Aorta (tissue), 5 donors: Measurements from ENCODE around the gene MORC1. TPM values are rescaled to one million over a fixed set of nuclear protein-coding genes. Genes with fewer than 3 reads are reported as not detected.

Source experiments
- ATAC-seq: fragments of 200-7000 bp; cut with Tn5 transposase; one replicate; pipeline ENCODE4 v1.9.1; 2022; ENCODE audit warnings: moderate library complexity; ENCODE audit not compliant: low FRiP score
- DNase-seq, 2 donors: peaks; one replicate each; pipeline ENCODE4 v3.0.0-alpha.2; 2020
- H3K27ac ChIP-seq, 2 donors: one replicate each; pipeline ENCODE4 v1.5.1; 2013; ENCODE audit warnings: low read length in 2 of 2, mild to moderate bottlenecking in 2 of 2, moderate library complexity in 2 of 2, control low read depth in 1 of 2, inconsistent platforms in 1 of 2, low read depth in 1 of 2
- H3K27me3 ChIP-seq, 2 donors: one replicate each; pipeline ENCODE4 v1.6.1; 2013; ENCODE audit warnings: control low read depth in 1 of 2, low read length in 1 of 2, mild to moderate bottlenecking in 1 of 2, moderate library complexity in 1 of 2; ENCODE audit not compliant: insufficient read depth in 2 of 2, control insufficient read depth in 1 of 2
- H3K36me3 ChIP-seq, 2 donors: one replicate each; pipeline ENCODE4 v1.6.1; 2013; ENCODE audit warnings: control low read depth in 1 of 2, low read length in 1 of 2, mild to moderate bottlenecking in 1 of 2; ENCODE audit not compliant: insufficient read depth in 2 of 2, control insufficient read depth in 1 of 2
- H3K4me1 ChIP-seq, 2 donors: one replicate each; pipeline ENCODE4 v1.6.1; 2013; ENCODE audit warnings: low read length in 2 of 2, control low read depth in 1 of 2, mild to moderate bottlenecking in 1 of 2, moderate library complexity in 1 of 2; ENCODE audit not compliant: insufficient read depth in 2 of 2, control insufficient read depth in 1 of 2
- H3K4me3 ChIP-seq, 2 donors: one replicate each; pipeline ENCODE4 v1.5.1; 2013; ENCODE audit warnings: low read length in 2 of 2, control low read depth in 1 of 2, mild to moderate bottlenecking in 1 of 2
- H3K9me3 ChIP-seq: one replicate; pipeline ENCODE4 v1.6.1; 2013; ENCODE audit warnings: mild to moderate bottlenecking, low read length; ENCODE audit not compliant: control insufficient read depth
- WGBS, 2 donors: extraction: QIAGEN DNeasy Blood & Tissue Kit; methylation state at CpG; one replicate each; pipeline ENCODE4 v1.1.7; 2013; 5-methylcytosine and 5-hydroxymethylcytosine counted together
- intact Hi-C, 2 donors: fragments of 100-400 bp; cut with DNase I; formaldehyde crosslinking; loops; one replicate each; pipeline versions ENCODE4 v1.14.2 to v1.15.0; 2022
- polyA plus RNA-seq, 2 donors: library from polyadenylated mRNA; stranded (reverse); fragments of 200-250 nt; gene quantifications; one replicate each; pipeline ENCODE4 v1.2.3, GENCODE V29; 2013
- total RNA-seq, 2 donors: library from RNA; stranded (reverse); fragmentation: NEBNext Ultra II Directional; extraction: Animal tissue kit (Norgen Biotek cat#: 25700); gene quantifications; one replicate each; pipeline ENCODE4 v1.2.1, GENCODE V29; 2021
- donor health status: healthy with polysubstance abuse.
- donor health status: Bipolar disorder and iron deficiency.
- donor health status: DM: no; HTN: no; CAD: no.
- donor health status: DM: no; HTN: no; CAD: no.
- donor health status: DM: yes; HTN: yes; CAD: no.

The MORC1 gene
- total and polyA plus RNA-seq, 4 donors = not detected

DNA sequence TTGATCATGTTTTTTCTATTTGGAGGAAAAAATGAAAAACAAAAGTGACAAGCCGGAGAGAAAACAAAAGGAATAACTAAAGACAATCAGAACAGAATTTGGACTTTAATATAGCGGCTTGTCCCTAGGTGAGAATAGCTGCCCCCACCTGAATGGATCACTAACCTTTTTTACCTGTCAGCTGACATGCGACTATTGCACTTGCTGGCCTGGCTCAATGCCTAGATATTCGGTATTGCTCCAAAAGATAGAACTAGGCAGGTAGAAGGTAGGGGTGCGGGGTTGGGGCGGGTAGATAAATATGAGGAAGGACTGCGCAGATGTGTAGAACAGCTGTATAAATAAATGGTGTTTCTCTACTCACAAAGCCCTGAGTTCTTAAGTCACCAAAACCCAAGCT lies 650 bp upstream of the MORC1 start:
- Histone ChIP-seq H3K27ac (no peak overlapping the region), H3K36me3 (no peaks in the 10 kb centered on the region), H3K27me3 (no peaks in the 10 kb centered on the region), H3K9me3 (no peaks in the 10 kb centered on the region), H3K4me1 (no peaks in the 10 kb centered on the region), H3K4me3 (no peak overlapping the region)
- intact Hi-C loops = no loop called here
- DNase-seq (no peak), ATAC-seq (no peak)
- 70 to 80% methylated on average over 7 of the region's 7 CpGs for WGBS, 2 donors

DNA sequence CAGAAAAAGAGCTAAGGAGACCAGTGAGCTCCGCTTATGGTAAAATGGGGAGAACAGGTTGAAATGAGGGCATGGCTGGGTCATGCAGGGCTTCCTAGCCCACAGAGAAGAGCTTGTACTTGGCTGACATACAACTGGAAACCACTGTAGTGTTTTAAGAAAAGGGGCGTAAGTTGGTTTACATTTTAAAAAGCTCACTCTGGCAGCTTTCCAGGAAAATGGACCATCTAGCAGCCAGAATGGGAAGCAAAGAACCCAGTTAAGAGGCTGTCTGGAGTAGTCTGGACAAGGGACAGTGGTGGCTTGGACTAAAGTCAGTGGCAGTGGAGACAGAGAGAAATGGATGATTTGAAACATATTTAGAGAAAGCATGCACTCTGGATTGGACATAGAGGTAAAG lies 1.9 kb downstream of the MORC1 start:
- intact Hi-C loops = no loop called here
- Histone ChIP-seq H3K27me3 (no peaks in the 10 kb centered on the region), H3K36me3 (no peaks in the 10 kb centered on the region), H3K4me3 (no peak overlapping the region), H3K4me1 (no peaks in the 10 kb centered on the region), H3K27ac (no peak overlapping the region), H3K9me3 (no peaks in the 10 kb centered on the region)
- WGBS, 2 donors = 48 to 49% methylated on average over 2 of the region's 2 CpGs
- DNase-seq (no peak), ATAC-seq (no peak)

- Histone ChIP-seq H3K27ac (no peak overlapping the region), H3K9me3 (no peaks in the 10 kb centered on the region), H3K36me3 (no peaks in the 10 kb centered on the region), H3K4me3 (no peak overlapping the region), H3K27me3 (no peaks in the 10 kb centered on the region), H3K4me1 (no peaks in the 10 kb centered on the region)
- DNase-seq (no peak), ATAC-seq (no peak)
- WGBS, 2 donors = 25 to 31% methylated on average over 2 of the region's 2 CpGs
- intact Hi-C loops = no loop called here
Measured at GRCh38 chr3:109115451-109115850, 2.5 kb downstream of the MORC1 start.

GRCh38 chr3:109114746-109115145 lies 3.2 kb downstream of the MORC1 start:
- H3K36me3 ChIP-seq = no peaks in the 10 kb centered on the region
- no peaks in the 10 kb centered on the region for H3K9me3 ChIP-seq
- no peak for ATAC-seq
- intact Hi-C loops = no loop called here
- H3K27ac ChIP-seq = no peak overlapping the region
- H3K4me3 ChIP-seq = no peak overlapping the region
- DNase-seq = no peak
- H3K4me1 ChIP-seq = no peaks in the 10 kb centered on the region
- no peaks in the 10 kb centered on the region for H3K27me3 ChIP-seq
- WGBS, 2 donors = 62 to 67% methylated on average over 4 of the region's 4 CpGs

DNA sequence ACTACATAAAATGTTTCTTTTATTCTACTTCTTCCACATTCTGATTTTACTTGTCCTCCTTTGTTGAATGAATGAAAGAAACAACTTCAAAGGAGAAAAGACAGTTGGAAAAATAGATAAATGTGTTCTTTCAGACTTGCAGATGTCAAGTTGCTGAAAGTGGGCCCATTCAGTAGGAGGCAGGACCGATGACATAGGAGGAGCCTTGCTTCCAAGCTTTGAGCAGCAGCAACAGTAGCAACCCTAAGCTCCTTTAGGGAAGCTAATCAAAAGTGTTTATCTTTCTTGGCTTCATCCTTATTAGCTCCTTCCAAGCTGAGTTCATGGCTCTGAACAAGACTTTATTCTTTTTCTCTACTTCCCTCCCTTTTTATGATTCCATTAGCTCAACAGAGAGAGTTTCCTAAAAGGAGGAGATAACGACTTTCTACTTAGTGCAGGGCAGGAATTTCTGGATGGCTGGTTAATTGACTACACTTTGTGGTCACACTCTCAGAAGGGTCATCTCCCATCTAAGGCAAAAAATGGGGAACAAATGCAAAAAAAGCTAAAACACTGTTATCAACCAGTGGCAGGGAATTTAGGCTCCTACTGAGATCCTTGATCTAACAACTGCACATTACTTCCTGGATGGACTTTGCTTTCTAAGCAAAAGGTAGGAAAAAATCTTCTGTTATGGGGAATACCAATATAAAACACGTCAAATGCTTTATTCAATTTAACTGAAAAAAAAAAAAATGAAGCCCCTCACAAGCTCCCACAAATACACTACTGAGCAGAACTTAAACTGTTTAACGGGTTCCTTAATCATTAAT lies 4.8 kb downstream of the MORC1 start:
- intact Hi-C loops = no loop called here
- no peak overlapping the region for H3K4me3 ChIP-seq
- ATAC-seq = no peak
- WGBS, 2 donors = 76% methylated on average over 4 of the region's 4 CpGs
- H3K27ac ChIP-seq = no peak overlapping the region
- no peak for DNase-seq
- no peaks in the 10 kb centered on the region for H3K27me3 ChIP-seq
- H3K9me3 ChIP-seq = no peaks in the 10 kb centered on the region
- H3K36me3 ChIP-seq = no peaks in the 10 kb centered on the region
- no peaks in the 10 kb centered on the region for H3K4me1 ChIP-seq

DNA sequence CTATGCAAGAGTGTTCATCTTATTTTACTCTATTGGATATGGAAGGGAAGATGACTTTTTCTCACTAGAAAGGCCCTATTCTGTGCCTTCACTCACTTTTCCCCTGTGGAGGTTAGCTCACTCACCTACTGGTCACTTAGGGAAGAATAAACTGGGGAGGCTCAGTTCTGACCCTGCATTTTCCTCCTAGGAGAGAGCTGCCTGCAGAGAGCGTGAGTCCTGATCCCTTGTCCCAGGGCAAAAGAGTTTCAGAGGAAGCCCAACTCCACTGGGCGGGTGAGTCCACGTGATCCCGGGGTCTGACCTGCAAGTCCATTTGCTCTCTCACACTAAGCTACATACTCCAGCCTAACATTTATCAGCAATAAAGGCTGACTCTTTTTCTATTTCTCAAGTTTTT lies 8.4 kb downstream of the MORC1 start:
- WGBS, 2 donors = 76 to 86% methylated on average over 4 of the region's 4 CpGs
- intact Hi-C loops = no loop called here

DNA sequence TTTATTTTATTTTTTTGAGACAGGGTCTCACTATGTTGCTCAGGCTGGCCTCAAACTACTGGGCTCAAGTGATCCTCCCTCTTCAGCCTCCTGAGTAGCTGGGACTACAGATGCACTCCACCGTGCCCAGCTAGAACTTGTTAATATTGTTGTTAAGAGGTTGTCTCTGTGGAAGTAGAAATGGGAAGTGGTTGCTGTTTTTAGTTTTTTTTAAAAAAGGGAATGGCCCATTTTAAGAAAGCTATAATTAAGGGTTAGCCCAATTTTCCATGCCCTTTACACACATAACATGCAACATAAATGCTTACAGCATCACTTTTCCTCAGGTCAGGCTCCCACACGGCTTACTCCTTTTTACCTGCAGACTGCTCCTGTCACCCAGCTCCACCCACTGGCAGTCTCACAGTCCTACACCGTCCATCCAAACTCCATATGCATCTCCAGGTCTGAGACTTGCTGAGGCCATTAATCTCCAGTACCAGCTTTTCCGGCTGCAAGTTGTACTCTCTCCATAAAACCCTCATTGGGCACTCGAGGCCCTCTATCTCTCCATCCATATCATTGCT lies 19.8 kb downstream of the MORC1 start:
- ATAC-seq = no peak
- Histone ChIP-seq H3K4me1 (no peaks in the 10 kb centered on the region), H3K27ac (no peak overlapping the region), H3K4me3 (no peak overlapping the region), H3K36me3 (no peaks in the 10 kb centered on the region), H3K9me3 (peaks cover 1% of the 10 kb centered on the region), H3K27me3 (no peaks in the 10 kb centered on the region)
- intact Hi-C loops = no loop called here
- no peak for DNase-seq
- WGBS, 2 donors = 49 to 55% methylated on average over 5 of the region's 5 CpGs

More for the DNA sequence above, 8.4 kb downstream of the MORC1 start:
- Histone ChIP-seq H3K27me3 (no peaks in the 10 kb centered on the region), H3K9me3 (no peaks in the 10 kb centered on the region), H3K36me3 (no peaks in the 10 kb centered on the region), H3K4me1 (no peaks in the 10 kb centered on the region), H3K27ac (no peak overlapping the region), H3K4me3 (no peak overlapping the region)
- DNase-seq (no peak), ATAC-seq (no peak)

- Histone ChIP-seq H3K4me3 (no peak overlapping the region), H3K27me3 (no peaks in the 10 kb centered on the region), H3K27ac (no peak overlapping the region), H3K36me3 (no peaks in the 10 kb centered on the region), H3K9me3 (peaks cover 1% of the 10 kb centered on the region), H3K4me1 (no peaks in the 10 kb centered on the region)
- ATAC-seq = no peak
- WGBS, 2 donors = 52 to 56% methylated on average over 1 of the region's 1 CpG
- intact Hi-C loops = no loop called here
- no peak for DNase-seq
Measured at GRCh38 chr3:109095166-109095565, 22.8 kb downstream of the MORC1 start.

GRCh38 chr3:109093561-109093960 lies 24.4 kb downstream of the MORC1 start:
- Histone ChIP-seq H3K36me3 (no peaks in the 10 kb centered on the region), H3K4me3 (no peak overlapping the region), H3K9me3 (peaks cover 1% of the 10 kb centered on the region), H3K27me3 (no peaks in the 10 kb centered on the region), H3K4me1 (no peaks in the 10 kb centered on the region), H3K27ac (no peak overlapping the region)
- intact Hi-C loops = no loop called here
- DNase-seq (no peak), ATAC-seq (no peak)
